HG03571 (cell line): Measurements from ENCODE around the gene PEX19.

Source experiments
- ATAC-seq: cut with Tn5 transposase; IDR thresholded peaks from one replicate; pipeline ENCODE4 v1.9.1; 2021; ENCODE audit not compliant: unreplicated experiment

The PEX19 gene

DNA sequence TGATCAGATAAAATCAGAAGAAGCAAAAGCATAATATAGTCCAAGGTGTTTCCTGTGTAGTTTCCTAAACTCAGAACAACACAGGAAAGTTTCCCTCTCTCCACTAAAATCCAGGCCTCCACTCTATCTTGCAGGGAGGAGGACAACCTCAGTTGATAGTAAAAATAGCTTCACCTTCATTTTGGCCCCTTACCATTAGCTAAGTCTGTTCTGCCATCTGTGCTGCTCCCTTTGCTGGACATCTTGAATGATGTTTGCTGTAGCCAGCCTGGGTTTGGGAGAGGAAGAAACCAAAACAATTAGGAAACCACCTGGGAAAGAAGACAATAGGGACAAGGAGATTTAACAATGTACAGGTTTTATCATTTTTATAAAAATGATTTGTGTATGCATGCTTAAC lies 41.2 kb downstream of the PEX19 start:
- ATAC-seq, result no peak

DNA sequence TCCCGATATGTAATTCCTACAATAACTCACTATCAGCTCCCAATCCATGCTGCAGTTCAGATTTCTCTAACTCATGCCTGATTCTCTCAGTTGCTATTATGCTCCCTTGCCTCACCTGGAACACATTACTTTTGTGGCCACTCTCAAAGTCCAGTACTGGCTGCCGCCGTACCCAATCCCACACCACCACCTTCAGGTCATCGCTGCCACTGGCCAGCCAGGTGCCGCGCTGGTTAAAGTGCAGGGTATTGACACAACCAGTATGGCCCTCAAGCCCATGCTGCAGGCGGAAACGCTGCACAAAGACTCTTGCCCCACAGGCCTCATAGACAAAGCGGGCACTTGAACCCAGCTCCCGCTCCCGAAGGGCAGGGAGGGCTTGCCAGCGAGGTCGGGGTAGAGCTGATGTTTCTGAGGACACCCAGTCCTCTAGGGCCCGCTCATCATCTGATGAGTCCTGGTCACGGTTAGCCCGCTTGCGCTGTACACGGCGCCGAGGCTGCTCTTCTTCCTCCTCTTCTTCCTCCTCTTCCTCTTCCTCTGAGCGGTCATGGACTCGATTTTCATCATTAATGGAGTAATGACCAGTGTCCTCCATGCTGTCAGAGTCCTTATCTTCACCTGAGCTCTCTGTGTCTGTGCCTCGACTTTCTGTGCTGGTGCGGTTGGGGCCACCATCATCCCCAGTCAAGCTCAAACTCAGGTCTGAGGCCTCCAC lies 45.2 kb downstream of the PEX19 start:
- no peak for ATAC-seq

DNA sequence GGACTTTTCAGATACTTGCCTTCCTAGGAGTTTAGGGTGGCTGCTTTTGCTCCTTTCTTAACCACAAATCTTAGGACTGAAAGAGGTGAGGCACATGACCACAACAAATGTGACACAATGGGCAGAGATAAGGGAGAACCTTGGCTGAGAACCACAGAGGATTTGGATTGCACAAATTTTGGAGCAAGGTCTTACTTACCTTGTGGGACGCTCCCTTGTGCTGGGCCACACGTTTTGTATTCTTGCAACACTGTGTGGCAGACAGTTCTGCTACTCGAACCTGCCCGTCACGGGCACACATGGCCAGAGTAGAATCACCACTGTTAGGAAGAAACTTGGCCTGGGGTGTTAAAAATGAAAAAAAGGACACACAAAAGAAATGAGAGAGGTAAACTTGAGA lies 46.5 kb downstream of the PEX19 start:
- ATAC-seq, result no peak

DNA sequence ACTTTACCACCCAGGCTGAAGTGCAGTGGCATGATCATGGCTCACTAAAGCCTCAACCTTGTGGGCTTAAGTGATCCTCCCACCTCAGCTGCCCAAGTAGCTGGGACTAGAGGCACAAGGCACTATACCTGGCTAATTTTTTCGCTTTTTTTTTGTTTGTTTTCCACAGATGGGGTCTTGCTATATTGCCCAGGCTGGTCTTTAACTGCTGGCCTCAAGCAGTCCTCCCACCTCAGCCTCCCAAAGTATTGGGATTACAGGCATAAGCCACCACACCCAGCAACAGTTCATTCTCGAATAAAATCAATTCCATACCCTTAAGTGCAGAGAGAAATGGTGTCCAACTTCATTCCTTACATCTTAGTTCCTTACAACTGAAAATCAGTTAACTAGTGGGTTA lies 47.4 kb downstream of the PEX19 start:
- no peak for ATAC-seq

DNA sequence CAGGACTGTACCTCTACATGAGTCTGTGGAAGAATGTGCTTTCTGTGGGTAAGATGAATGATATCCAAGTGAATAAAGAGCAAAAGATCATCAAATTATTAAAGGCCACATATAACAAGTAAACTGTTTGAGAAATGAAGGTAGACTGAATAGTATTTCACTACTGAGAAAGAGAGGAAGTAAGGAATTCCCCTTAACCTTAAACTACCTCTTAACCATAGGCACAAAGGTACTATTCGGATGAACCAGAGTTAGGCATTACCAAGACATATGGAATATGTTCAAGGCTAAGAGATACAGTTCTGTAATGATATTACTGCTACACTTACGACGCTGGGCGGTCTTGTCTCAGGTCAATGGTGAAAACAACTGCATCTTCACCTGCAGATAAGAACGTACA lies 48.1 kb downstream of the PEX19 start:
- ATAC-seq, result no peak

DNA sequence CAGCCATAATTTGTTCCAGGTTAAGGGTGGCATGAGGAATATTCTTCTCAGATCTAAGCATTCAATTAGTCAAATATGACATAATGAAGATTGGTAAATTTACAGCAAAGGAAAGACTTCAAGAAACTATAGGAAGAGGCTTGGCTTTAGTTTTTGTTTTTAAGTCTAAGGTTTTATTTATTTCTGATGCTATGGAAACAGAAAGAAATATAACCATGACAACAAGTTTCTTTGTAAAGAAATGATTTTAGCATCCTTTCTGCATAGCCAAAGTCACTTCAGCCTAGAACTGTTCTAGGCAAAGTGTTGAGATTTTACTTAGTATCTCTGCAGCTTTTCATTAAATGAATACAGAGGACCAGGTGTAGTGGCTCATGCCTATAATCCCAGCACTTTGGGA lies 52.0 kb downstream of the PEX19 start:
- ATAC-seq, result no peak

DNA sequence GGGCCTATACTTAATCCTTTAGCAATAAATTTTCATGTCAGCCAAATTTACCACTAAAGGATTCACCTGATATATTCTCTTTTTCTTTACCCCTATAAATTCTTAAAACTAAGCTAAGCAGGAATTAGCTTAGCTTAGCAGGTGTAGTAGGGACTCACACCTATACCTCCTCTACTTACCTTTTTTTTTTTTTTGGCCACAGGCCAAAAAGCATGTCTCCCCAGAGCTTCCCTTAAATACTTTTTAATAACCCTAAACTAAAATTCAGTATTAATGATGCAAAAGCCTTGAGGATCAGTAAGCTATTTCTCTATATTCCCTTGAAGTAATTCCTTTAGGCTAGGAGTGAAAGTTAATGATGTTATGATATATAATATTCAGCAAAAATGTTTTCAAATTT lies 56.5 kb downstream of the PEX19 start:
- no peak for ATAC-seq

DNA sequence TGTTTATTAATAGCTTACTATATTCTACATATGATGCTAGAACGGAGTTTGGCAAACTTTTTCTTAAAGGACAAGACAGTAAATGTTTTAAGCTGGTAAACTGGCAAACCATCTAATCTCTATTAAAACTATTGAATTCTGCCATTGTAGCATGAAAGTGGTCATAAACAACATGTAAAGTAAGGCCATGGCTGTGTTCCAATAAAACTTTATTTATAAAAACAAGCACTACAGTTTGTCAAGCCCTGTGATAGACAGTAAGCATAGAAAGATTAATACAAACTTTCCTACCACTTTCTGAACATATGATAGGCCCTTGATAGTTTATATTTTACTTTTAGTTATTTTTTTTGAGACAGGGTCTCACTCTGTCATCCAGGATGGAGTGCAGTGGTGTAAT lies 57.4 kb downstream of the PEX19 start:
- ATAC-seq, result no peak

DNA sequence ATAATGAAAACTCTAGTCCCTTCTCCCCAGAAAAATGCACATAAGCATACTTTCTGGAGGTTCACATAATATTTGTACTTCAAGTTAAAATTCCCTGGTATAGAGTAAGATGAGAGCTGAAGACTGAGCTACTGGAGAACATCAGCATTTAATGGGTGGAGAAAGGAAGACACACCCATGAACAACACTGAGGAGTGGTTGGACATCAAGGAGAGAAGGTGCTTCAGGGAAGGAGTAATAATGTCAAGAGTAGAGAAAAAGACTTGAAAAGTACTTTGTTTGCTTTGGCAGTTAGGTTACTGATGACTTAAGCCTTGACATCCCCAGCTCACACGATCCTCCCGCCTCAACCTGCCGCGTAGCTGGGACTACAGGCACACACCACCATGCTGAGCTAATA lies 57.9 kb downstream of the PEX19 start:
- no peak for ATAC-seq
